A673 (cell line): Measurements from ENCODE around the gene BCAR3.

Source experiments
- EZH2 ChIP-seq: fragments of 200-600 bp; sonication (generic); IDR thresholded peaks from 2 replicates; pipeline ENCODE4 v1.6.1; 2017; ENCODE audit warnings: borderline replicate concordance, low read depth, mild to moderate bottlenecking, mixed read lengths, antibody characterized with exemption, low read length; ENCODE audit not compliant: poor library complexity, severe bottlenecking
- TF ChIP-seq, protein P1 (sequence below): fragments of 300-800, 200-600 bp; sonication (generic); conservative IDR thresholded peaks from 2 replicates; pipeline ENCODE4 v1.5.1; 2017; ENCODE audit warnings: low read depth, mild to moderate bottlenecking, antibody characterized with exemption, low read length, moderate library complexity, mixed read lengths

DNA sequence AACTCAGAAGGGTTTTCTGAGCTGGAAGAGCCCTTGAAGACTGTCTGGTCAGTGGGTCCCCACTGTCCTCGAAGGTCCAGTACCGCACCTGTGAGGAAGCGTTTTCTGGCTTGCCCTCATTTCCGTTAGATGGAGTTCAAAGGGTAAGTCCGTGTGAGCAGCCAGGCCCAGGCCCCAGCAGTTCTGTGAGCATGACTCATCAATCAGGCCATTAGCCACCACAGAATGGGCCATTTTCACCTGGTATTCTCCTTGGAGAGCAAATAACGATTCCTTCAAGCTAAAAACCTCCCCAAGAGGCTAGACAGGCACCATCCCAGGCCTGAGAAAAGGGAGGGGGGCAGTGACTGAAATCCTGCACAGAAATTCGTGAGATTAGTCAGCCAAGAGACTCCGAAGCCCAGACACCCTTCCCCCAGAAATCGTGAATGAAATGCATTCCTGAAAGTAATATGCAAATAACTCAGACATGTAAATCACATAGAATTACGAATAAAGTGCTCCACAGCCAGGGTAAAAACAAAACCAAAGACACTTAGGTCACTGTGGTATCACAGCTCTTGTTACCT, 66.0 kb downstream of the BCAR3 start:
- TF ChIP-seq, protein P1, sequence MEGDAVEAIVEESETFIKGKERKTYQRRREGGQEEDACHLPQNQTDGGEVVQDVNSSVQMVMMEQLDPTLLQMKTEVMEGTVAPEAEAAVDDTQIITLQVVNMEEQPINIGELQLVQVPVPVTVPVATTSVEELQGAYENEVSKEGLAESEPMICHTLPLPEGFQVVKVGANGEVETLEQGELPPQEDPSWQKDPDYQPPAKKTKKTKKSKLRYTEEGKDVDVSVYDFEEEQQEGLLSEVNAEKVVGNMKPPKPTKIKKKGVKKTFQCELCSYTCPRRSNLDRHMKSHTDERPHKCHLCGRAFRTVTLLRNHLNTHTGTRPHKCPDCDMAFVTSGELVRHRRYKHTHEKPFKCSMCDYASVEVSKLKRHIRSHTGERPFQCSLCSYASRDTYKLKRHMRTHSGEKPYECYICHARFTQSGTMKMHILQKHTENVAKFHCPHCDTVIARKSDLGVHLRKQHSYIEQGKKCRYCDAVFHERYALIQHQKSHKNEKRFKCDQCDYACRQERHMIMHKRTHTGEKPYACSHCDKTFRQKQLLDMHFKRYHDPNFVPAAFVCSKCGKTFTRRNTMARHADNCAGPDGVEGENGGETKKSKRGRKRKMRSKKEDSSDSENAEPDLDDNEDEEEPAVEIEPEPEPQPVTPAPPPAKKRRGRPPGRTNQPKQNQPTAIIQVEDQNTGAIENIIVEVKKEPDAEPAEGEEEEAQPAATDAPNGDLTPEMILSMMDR: no peak
- no peak for TF ChIP-seq EZH2
